HG03520 (cell line): ENCODE measurements around the gene ZDHHC11B.
A peak's percentile ranks its signal among the peaks of the same experiment; 100 is the strongest.

Source experiments
- ATAC-seq: cut with Tn5 transposase; IDR thresholded peaks from one replicate; pipeline ENCODE4 v1.9.1; 2021; ENCODE audit warnings: mild to moderate bottlenecking, moderate library complexity; ENCODE audit not compliant: unreplicated experiment

Gene ZDHHC11B

DNA sequence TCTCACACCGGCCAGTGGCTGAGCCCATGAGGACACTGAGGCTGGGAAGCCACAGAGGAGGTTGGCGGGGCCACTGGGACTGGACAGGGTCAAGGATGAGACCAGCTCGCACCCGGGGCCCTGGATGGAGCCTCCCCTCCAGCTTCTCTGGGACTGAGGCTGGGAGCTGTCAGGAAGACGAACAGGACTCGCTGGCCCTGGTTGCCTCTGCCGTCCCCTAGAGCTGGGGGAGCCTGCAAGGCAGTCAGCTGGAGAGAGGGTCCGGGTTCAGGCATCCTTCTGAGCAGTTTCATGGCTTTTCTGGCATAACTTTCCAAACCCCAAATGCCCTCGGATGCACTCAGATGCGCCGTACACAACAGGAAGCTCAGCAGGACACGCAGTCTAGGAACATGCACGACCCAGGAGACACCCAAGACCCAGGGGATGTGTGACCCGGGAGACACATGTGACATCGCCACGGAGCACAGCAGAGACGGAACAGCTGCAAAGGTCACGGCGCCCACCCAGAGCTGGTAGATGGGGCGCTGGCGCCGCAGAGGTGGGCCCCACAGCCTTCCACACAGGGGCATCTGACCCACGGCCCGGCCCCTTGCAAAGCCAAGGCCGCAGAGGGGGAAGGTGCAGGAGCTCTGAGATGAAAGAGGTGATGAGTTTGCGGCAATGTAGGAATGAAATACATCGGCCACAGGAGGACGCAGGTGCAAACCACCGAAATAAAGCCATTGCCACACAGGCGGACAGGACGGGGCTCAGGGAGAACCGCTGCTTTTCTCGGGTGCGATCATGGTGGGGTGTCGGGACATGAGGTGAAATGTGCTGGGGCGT is 108.4 kb downstream of the ZDHHC11B start:
- ATAC-seq, result no peak

DNA sequence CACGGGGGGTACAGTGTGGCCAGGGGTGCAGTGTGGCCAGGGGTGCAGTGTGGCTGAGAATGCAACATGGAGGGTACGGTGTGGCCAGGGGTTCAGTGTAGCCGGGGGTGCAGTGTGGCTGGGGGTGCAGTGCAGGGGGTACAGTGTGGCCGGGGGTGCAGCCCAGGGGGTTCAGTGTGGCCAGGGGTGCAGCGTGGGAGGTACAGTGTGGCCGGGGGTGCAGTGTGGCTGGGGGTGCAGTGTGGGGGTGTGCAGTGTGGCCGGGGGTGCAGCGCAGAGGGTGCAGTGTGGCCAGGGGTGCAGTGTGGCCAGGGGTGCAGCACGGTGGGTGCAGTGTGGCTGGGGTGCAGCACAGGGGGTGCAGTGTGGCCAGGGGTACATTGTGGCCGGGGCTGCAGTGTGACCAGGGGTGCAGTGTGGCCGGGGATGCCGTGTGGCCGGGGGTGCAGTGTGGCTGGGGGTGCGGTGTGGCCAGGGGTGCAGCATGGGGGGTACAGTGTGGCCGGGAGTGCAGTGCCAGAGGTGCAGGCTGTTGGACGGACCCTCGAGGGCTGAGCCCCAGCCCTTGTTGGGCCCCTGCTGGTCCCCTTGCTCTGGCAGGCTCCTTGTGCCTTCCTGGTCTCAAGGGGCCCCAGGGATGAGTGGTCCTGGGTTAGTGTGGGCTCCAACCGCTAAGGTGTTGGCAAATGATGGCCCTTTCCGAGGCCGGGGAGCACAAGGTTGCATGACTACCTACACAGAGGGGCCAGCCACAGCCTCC is 109.2 kb downstream of the ZDHHC11B start:
- no peak for ATAC-seq

DNA sequence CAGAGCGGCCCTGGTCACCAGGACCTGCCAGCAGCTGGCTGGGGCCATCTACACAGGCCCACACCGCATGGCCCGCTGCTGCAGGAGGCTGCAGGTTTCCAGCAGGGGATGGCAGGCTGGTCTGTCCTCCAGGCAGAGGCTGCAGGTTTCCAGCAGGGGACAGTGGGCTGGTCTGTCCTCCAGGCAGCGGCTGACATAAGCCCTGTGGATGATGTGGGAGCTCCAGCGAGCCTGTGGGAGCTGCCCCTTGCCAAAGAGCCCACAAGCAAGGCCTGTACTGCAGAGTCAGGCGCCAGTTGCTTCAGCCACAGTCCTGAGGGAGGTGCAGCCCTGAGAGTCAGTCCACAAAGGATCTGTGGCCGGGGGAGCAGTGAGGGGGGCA is 109.9 kb downstream of the ZDHHC11B start:
- ATAC-seq, result no peak

DNA sequence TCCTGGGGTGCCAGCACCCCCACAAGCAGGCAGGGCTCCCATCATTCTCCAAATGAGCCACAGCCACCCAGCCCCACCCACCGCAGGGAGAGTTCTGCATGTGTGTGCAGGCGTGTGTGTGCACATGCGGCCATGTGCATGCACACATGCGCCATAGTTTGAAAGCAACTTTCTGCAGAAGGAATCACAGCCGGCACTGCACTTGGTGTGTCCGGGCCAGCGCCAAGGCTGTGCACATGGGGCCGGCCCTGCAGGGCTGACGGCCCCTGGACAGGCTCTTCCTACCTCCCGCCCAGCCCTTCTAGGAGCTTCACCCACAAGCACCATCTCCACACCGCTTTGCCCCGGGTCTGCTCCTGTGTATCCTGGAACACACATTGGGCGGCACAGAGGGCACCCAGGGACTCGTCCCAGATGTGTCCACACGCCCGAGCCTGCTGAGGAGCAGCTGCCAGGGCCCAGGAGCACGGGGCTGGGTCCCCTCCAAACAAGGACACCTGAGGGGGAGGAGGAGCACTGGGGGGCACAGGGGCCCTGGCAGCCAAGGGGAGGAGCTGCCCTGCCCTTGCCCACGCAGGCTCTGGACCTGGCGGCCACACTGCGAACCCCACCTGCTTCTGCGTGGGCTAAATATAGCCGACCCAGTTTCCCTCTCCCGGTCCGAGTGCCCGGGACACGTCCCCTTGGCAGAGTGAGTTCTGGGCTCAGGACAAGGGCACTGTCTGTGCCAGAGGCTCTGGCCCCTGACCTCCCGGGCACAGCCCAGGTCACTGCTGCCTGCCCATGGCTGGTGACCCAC is 110.5 kb downstream of the ZDHHC11B start:
- no peak for ATAC-seq

DNA sequence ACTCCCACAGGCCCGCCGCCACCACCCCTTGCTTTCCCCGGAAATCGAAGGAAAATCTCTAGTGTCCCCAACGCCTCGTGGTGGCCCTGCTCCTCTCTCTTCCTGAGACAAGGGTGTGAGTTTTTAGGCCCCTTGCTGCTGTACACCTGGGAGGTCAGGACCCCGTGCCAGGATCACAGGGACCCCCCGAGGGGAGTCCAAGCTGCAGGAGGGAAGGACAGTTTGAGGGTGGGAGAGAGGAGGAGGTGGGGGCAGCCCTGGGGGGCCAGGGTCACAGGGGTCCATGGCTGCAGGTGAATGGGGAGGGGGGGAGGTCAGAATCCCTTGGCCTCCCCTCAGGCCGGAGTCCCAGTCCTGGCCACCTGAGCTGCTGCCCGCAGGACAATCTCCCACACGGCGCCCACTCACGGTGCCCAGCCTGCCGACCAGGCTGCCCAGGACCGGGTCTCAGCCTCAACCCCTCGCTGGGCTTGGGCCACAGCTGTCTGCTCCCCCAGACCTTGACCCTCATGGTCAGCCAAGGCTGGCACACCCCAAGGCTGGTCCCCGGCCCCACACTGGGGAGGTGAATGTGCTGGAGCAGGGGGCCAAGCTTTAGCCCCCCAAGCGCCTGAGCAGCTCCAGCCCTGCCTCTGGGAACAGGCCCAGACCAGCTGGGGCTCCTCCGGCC is 111.2 kb downstream of the ZDHHC11B start:
- no peak for ATAC-seq

DNA sequence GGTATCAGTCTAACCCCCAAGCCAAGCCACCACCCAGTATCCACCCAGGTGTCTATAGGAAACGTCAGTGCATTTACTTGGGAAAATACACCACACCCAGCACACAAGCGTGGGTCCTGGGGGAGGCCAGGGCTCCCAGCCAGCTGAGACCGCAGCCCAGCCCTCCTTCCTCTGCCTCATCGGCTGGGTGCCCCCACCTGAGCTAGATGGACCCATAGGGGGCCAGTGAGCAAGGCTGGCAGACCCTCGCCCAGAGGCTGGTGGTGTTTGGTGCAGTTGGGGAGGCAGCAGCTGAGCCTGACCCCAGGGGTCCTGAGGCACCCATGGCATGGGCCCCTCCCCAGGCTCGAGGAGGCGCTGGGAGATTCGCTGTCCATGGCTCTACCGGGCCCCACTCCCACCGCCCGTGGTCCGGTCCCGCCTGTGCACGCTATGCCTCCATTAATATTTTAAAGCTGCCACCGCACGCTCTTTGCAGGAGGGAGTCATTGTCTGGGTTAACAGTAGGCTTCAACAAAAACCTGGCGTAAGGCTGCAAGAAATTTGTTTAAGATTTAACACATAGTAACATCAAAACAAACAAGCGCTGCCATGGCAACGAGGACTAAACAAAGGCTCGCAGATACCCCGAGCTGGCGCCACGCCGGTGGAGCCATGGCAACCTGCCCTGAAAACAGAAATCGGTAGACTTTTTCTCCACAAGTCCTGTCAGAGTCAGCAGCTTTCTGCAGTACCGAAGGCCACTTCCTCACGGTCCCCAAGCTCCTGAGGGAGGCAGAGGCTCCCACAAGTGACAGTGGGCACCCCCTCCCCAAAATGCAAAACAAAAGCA is 112.0 kb downstream of the ZDHHC11B start:
- ATAC-seq, result no peak

DNA sequence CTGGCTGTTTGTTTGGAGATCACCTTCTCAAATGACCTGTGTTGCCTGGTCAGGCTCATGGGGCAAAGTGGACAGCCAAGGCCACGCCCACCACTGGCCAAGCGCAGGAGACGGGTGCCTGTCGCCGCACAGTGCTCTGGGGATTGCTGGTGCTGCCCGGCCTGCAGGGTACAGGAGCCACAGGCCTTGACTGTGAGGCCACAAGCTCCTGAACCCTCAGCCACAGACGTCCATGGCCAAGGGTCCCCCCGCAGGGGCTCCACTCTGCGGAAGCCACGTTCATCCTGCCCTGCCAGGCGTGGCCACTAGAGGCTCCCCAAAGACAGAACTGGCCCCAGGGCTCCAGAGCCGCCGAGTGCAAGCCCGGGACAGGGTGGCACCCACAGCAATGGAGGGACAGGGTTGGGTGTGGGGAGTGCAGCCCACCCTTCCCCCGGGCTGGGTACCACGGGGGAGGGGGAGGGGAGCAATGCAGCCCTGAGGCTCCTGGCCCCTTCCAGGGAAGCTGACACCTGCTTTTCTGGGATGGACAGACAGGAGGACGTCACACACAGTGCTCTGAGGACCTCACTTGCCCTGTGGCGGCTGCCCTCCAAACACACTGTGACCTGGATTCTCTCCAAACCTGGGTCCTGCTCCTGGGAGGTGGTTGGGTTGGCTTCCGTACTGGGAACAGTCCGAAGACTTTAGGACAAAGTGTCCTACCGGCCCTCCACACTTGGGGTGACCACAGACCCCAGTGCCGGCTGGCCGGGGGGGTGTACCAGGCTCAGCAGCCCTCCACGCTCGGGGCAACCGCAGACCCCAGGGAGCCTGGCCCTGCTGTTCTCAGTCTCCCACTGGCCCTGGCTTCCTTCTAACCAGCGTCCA is 112.8 kb downstream of the ZDHHC11B start:
- ATAC-seq, result peak; percentile 62

DNA sequence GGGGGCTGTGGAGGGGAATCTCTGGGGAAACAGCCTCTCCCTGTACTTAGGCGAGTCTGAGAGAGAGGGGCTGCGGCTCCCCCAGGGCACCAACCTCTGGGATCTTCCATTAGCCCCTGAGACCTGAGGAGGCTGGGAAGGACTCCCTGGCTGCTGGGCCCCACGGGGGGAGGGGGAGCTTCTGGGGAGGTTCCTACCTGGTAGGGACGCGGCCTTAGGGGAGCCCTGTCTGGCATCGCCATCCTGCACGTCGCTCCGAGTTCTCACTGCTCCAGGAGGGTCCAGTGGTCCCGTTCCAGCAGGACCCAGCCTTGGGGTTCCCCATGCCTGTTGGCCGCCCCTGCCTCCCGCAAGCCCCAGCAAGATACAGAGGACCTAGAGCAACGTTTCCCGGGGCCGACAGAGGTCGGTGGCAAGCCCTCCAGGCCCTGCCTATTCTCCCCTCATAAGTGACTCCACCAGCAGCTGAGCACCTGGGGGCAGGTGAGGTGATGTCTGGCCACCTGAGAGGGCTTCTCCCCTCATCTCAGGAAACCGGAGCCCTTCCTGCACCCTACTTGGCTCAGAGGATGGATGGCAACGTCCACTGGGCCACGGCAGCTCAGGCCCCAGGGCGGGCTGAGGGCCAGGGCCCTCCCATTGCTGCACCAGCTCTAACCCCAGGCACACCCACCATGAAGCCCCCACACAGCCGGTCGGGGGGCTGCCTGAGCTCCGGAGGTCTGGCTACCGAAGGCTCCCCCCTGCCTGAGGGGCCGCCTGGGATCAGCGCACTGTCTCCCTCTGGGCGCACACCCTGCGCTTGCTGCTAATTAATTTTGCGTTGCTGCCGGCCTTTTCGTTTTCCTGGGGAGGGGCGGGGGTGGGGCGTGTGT is 113.9 kb downstream of the ZDHHC11B start:
- no peak for ATAC-seq

DNA sequence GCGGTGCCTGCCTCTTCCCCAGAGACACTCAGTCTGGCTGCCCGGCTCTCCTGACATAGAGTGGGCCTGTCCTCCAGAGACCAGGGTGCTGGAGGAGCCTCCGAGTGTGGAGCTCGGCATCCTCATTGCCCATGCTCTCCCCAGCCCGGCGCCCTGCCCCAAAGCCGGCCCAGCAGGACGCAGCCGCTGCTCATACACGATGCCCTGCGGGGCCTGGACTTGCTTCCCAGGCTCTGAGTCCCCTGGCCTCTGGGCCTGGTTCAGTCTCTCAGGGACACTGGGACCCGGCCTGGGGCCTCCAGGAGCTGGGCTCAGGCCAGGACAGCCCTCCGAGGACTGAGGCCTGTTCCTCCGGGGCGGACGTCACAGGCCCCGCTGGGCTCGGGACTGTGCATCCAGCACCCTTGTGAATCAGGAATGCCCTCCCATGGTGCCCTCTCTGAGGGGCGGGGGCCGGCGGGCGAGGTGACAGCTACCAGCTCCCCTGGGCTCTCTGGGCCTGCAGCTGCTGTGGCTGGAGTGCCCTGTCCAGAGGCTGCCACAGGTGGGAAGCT is 114.6 kb downstream of the ZDHHC11B start:
- no peak for ATAC-seq

DNA sequence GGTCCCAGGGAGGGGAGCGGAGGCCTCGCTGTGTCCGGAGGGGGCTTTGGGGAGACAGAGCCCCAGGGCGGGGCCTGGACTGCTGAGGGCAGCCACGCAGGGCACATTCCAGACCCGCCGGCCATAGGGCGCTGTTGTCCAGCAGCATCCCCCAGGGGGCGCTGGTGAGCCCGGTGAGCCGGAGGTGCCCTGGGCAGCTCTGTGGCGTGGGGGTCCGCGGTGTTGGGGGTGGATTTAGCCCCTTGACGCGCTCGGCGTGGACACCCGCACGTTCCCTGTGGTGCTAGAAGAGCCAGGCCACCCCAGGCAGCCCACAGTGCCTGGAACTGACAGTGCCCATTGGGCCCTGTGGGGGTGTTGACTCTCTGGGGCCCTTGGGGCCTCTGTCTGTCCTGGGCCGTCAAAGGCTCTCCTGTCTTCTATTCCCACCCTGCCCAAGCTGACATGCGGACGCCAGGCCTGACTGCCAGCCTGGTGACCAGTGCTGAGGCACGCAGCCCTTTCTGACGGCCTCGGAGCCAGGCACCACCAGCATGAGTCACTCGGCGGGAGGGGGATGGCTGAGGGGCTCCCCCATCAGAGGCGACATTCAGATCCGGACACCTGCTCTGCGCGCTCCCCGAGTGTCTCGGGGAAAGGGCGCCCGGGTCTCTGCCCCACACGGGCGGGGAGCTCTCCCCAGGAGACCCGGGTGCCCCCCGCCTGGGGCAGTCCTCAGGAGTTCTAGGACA is 115.3 kb downstream of the ZDHHC11B start:
- no peak for ATAC-seq

DNA sequence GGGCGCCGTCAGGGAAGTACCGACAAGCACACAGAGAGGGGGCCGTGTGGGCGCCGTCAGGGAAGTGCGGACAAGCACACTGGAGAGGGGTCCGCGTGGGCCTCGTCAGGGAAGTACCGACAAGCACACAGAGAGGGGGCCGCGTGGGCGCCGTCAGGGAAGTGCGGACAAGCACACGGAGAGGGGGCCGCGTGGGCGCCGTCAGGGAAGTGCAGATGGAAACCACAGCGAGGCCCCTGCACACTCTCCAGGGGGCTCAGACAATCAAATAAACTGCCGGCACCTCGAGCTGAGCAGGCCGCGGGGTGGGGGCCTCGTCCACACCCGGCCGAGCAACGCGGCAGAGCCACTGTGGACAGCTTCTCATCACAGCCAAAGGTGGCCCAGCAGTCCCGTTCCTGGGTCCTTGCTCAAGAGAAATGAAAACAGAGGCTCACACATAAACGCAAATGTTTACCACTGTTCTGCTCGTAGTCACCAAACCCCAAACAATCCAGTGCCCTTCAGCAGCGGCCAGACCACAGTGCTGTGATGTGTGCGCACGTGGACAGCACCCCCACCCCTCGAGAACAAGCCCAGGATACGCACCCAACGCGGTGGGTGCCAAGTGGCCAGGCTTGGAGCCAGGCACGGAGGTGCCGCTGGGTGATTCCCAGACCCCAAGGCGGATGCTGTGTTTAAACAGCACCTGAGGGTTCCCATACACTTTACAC is 116.1 kb downstream of the ZDHHC11B start:
- no peak for ATAC-seq

DNA sequence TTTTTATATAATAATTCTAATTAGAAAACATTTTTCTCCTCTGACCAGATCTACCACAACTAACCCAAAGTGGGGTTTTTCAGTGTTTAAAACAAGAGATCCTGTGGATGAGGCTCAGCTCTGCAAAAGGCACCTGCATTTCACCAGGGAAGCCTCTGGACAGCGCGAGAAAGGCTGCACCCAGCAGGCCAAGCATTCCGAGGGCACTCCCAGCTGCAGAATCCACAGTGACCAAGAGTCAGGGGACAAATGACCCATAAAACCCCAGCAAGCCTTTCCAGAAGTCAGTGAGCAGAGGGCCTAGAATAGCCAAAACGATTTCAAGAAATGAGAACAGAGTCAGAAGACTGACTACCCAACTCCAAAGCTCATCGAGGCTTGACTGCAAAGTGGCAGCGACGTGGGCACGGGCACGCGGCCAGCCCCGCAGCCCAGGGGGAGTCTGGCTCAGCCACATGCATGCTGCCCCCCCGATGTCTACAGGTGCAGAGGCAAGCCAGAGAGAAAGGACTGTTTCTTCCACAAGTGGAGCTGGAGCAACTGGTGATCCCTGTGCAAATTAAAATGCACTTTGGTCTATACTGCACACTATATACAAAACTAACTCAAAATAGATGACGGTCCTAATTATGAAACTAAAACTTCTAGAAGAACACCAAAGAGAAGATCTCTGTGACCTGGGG is 117.6 kb downstream of the ZDHHC11B start:
- no peak for ATAC-seq

DNA sequence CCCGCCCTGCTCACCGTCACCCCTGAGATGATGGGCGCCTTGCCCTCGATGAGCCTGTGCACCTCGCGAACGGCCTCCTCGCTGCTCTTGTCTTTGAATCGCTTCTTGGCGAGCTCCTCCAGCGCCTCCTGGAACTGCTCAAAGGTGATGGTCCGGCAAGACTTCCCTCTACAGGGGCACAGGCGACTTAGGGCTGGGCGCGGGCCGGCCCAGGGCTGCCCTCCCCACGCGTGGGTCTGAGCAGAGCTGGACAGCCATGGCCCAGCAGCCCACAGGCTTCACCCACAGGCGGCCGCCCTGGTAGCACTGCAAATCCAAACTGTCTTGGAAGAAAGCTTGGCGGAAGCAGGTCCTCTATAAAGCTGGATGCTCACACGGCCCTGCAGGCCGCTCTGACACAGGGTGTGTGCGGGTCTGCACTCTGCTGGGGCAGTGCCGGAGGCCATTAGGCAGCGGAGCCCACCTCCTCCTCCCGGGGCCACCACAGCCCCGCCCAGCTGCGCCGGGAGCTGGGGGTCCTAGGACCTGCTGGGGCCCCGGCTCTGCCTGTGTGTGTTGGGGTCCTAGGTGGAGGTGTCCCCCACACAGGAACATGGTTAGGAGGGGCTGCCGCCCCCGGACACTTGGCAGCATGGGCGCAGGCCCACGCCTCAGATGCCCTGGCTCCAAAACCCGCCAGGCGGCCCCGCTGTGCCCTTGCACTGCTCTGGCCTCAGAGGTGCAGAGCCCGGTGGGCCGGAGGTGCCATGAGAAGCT is 118.4 kb downstream of the ZDHHC11B start:
- no peak for ATAC-seq

DNA sequence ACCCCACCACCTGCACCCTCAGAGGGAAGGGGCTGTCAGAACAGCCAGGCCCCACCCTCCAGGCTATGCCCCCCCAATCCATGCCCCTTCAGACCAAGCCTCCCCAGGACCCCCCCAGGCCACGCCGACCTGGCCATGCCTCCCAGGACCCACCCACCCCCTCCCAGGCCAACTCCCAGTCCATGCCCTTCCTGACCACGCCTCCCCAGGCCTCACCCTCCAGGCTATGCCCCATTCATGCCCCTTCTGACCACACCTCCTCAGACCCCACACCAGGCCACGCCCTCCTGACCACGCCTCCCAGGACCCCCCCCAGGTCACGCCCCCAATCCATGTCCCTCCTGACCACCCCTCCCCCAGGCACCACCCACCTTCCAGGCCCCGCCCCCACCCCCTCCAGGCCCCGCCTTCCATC is 119.0 kb downstream of the ZDHHC11B start:
- no peak for ATAC-seq

DNA sequence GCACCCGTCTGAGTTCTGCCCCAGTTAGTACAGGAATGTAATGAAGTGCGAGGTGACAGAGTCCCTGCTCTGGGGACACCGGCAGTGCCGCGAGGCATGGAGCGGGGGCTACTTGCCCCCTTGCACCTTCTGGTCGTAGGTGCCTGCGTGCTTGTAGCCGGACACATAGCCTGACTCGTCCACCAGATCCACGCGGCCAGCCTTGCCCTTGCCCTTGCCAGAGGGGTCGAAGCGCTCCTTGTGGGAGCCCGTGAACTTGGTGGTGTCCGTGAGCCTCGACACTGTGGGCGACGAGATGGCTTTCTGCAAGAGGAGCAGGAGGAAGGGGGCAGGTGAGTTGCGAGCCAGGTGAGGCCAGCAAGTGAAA is 119.6 kb downstream of the ZDHHC11B start:
- ATAC-seq, result no peak
